DND-41 (cell line): Measurements from ENCODE around the gene VPS8.

Experiments used
- ATAC-seq: fragments of 200-7000 bp; cut with Tn5 transposase; 3 replicates; pipeline ENCODE4 v1.9.1; 2021; ENCODE audit warnings: low read depth; ENCODE audit not compliant: insufficient read depth
- DNase-seq: peaks from one replicate; pipeline ENCODE4 v3.0.0-alpha.2; 2020
- H2AFZ ChIP-seq: 2 replicates; pipeline ENCODE4 v1.6.0; 2012; ENCODE audit warnings: low read depth, low read length
- H3K27ac ChIP-seq: 2 replicates; pipeline ENCODE4 v1.5.1; 2012; ENCODE audit warnings: low read length, inconsistent platforms
- H3K27me3 ChIP-seq: fragments of 200-600 bp; sonication (generic); 2 replicates; pipeline ENCODE4 v1.6.0; 2012; ENCODE audit warnings: low read length, mild to moderate bottlenecking, inconsistent platforms; ENCODE audit not compliant: insufficient read depth, poor library complexity
- H3K36me3 ChIP-seq: 2 replicates; pipeline ENCODE4 v1.5.1; 2012; ENCODE audit warnings: low read length, inconsistent platforms; ENCODE audit not compliant: insufficient read depth
- H3K4me1 ChIP-seq: 2 replicates; pipeline ENCODE4 v1.5.1; 2012; ENCODE audit warnings: mild to moderate bottlenecking, low read length; ENCODE audit not compliant: insufficient read depth
- H3K4me2 ChIP-seq: 2 replicates; pipeline ENCODE4 v1.6.0; 2012; ENCODE audit warnings: mild to moderate bottlenecking, moderate library complexity, low read length, inconsistent platforms; ENCODE audit not compliant: insufficient read depth
- H3K4me3 ChIP-seq, 2 experiments: fragments of 200-600 bp in 1 of 2; shearing (Covaris generic) in 1 of 2; 2 replicates each; pipeline ENCODE4 v1.5.1; 2012 to 2016; ENCODE audit warnings: inconsistent platforms in 2 of 2, low read length in 2 of 2, mild to moderate bottlenecking in 2 of 2, low read depth in 1 of 2, moderate library complexity in 1 of 2
- H3K79me2 ChIP-seq: 2 replicates; pipeline ENCODE4 v1.6.0; 2012; ENCODE audit warnings: low read length, inconsistent platforms; ENCODE audit not compliant: insufficient read depth
- H3K9ac ChIP-seq: 2 replicates; pipeline ENCODE4 v1.6.0; 2012; ENCODE audit warnings: low read depth, mild to moderate bottlenecking, inconsistent platforms, low read length, moderate library complexity
- H3K9me3 ChIP-seq: 2 replicates; pipeline ENCODE4 v1.5.1; 2012; ENCODE audit warnings: low read length, moderate library complexity, mild to moderate bottlenecking, inconsistent platforms; ENCODE audit not compliant: insufficient read depth, severe bottlenecking
- H4K20me1 ChIP-seq: 2 replicates; pipeline ENCODE4 v1.6.0; 2012; ENCODE audit warnings: low read length; ENCODE audit not compliant: insufficient read depth
- EZH2 ChIP-seq: IDR thresholded peaks from 3 replicates; pipeline ENCODE4 v1.6.1; 2012; ENCODE audit warnings: borderline replicate concordance, low read depth, mild to moderate bottlenecking, moderate library complexity, low read length, inconsistent platforms; ENCODE audit not compliant: severe bottlenecking
- TF ChIP-seq, protein P1 (sequence below): IDR thresholded peaks from 2 replicates; pipeline ENCODE4 v1.5.1; 2012; ENCODE audit warnings: borderline replicate concordance, low read length, moderate library complexity, mild to moderate bottlenecking; ENCODE audit not compliant: poor library complexity, severe bottlenecking; ENCODE audit errors: extremely low read depth

Gene VPS8

GRCh38 chr3:185040425-185040824, 228.5 kb downstream of the VPS8 start:
- H3K4me2 ChIP-seq = no peak overlapping the region
- ATAC-seq (no peak), DNase-seq (no peak)
- H3K4me3 ChIP-seq = no peak overlapping the region
- no peak overlapping the region for H2AFZ ChIP-seq
- H3K9me3 ChIP-seq = peaks cover 5% of the 10 kb centered on the region
- no peaks in the 10 kb centered on the region for H3K27me3 ChIP-seq
- no peak overlapping the region for H3K27ac ChIP-seq
- no peaks in the 10 kb centered on the region for H3K4me1 ChIP-seq
- TF ChIP-seq EZH2 = no peak
- TF ChIP-seq, protein P1, sequence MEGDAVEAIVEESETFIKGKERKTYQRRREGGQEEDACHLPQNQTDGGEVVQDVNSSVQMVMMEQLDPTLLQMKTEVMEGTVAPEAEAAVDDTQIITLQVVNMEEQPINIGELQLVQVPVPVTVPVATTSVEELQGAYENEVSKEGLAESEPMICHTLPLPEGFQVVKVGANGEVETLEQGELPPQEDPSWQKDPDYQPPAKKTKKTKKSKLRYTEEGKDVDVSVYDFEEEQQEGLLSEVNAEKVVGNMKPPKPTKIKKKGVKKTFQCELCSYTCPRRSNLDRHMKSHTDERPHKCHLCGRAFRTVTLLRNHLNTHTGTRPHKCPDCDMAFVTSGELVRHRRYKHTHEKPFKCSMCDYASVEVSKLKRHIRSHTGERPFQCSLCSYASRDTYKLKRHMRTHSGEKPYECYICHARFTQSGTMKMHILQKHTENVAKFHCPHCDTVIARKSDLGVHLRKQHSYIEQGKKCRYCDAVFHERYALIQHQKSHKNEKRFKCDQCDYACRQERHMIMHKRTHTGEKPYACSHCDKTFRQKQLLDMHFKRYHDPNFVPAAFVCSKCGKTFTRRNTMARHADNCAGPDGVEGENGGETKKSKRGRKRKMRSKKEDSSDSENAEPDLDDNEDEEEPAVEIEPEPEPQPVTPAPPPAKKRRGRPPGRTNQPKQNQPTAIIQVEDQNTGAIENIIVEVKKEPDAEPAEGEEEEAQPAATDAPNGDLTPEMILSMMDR = no peak
- no peaks in the 10 kb centered on the region for H3K79me2 ChIP-seq
- H3K9ac ChIP-seq = no peak overlapping the region
- no peaks in the 10 kb centered on the region for H3K36me3 ChIP-seq
- no peaks in the 10 kb centered on the region for H4K20me1 ChIP-seq

GRCh38 chr3:185041540-185041939, 229.6 kb downstream of the VPS8 start:
- no peak overlapping the region for H3K4me3 ChIP-seq
- H3K27ac ChIP-seq = no peak overlapping the region
- H3K79me2 ChIP-seq = no peaks in the 10 kb centered on the region
- H3K36me3 ChIP-seq = no peaks in the 10 kb centered on the region
- no peak overlapping the region for H2AFZ ChIP-seq
- no peaks in the 10 kb centered on the region for H3K4me1 ChIP-seq
- H3K27me3 ChIP-seq = no peaks in the 10 kb centered on the region
- no peak overlapping the region for H3K4me2 ChIP-seq
- H3K9me3 ChIP-seq = peaks cover 5% of the 10 kb centered on the region
- no peaks in the 10 kb centered on the region for H4K20me1 ChIP-seq
- DNase-seq (no peak), ATAC-seq (no peak)
- TF ChIP-seq, protein P1 = no peak
- no peak for TF ChIP-seq EZH2
- H3K9ac ChIP-seq = no peak overlapping the region

GRCh38 chr3:185042312-185043050, 230.5 kb downstream of the VPS8 start:
- Histone ChIP-seq H3K36me3 (no peaks in the 10 kb centered on the region), H4K20me1 (no peaks in the 10 kb centered on the region), H3K27me3 (no peaks in the 10 kb centered on the region), H3K27ac (no peak overlapping the region), H3K9ac (no peak overlapping the region), H3K9me3 (peaks cover 4% of the 10 kb centered on the region), H3K79me2 (no peaks in the 10 kb centered on the region), H3K4me2 (no peak overlapping the region), H3K4me1 (no peaks in the 10 kb centered on the region), H2AFZ (no peak overlapping the region), H3K4me3 (no peak overlapping the region)
- DNase-seq (no peak), ATAC-seq (no peak)
- TF ChIP-seq EZH2 = no peak
- TF ChIP-seq, protein P1 = no peak

DNA sequence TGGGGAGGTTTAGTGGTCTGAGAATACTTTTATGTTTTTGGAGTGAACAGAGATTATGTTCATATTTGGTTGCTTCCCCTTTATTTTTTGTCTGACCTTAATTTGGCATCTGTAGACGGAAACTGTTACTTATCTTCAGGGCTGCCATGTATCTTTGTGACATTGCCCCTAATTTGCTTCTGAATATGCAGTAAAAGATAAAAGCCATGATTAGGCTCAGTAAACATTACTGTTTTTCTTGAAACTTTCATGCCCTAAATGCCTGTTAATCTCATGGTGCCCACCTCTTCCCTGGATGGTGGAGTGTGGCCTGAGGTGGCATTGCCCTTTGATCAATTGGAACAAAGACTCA, 234.2 kb downstream of the VPS8 start:
- H3K79me2 ChIP-seq = no peaks in the 10 kb centered on the region
- H2AFZ ChIP-seq = no peak overlapping the region
- H3K4me1 ChIP-seq = no peaks in the 10 kb centered on the region
- H3K36me3 ChIP-seq = peaks cover 28% of the 10 kb centered on the region
- H3K9me3 ChIP-seq = no peaks in the 10 kb centered on the region
- no peaks in the 10 kb centered on the region for H4K20me1 ChIP-seq
- H3K27ac ChIP-seq = no peak overlapping the region
- TF ChIP-seq, protein P1 = no peak
- TF ChIP-seq EZH2 = no peak
- H3K27me3 ChIP-seq = no peaks in the 10 kb centered on the region
- DNase-seq = no peak
- no peak overlapping the region for H3K4me2 ChIP-seq
- no peak for ATAC-seq
- no peak overlapping the region for H3K4me3 ChIP-seq
- H3K9ac ChIP-seq = no peak overlapping the region
